Gastrocnemius medialis (tissue), 4 donors: ENCODE data around the gene ZNF697.

Experiments used
- POLR2A ChIP-seq, 2 donors: fragments of 450-650 bp; IDR thresholded peaks; one replicate each; pipeline ENCODE4 v1.6.1; 2017; ENCODE audit warnings: antibody characterized with exemption in 2 of 2, mild to moderate bottlenecking in 2 of 2, moderate library complexity in 2 of 2
- TF ChIP-seq, protein P1 (sequence below), 5 experiments: fragments of 450-650 bp in 3 of 5; fragments of 200-600 bp in 2 of 5; sonication (generic) in 2 of 5; IDR thresholded peaks in 4 of 5; conservative IDR thresholded peaks in 1 of 5; 1 replicate in 4 of 5; 2 replicates in 1 of 5; pipeline ENCODE4 v1.5.1; 2016 to 2019; ENCODE audit warnings: antibody characterized with exemption in 5 of 5, mild to moderate bottlenecking in 3 of 5, moderate library complexity in 3 of 5

DNA sequence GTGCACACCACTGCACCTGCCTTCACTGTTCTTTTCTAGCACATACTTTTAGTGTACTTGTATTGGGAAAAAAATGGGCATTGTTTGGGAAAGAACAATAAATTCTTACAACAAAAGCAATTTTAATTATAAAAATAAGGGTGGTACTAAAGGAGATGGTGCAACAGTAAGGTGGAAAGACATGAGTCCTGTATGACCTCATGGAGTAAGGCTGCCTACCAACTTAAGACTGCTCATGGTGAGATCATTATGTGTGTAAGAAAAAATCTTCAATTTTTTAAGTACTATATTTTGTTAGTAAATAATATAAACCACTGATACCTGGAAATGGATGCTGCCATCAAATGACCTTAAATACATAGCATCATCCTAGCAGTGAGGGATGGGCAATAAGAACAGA lies 34.1 kb upstream of the ZNF697 start:
- TF ChIP-seq, protein P1, sequence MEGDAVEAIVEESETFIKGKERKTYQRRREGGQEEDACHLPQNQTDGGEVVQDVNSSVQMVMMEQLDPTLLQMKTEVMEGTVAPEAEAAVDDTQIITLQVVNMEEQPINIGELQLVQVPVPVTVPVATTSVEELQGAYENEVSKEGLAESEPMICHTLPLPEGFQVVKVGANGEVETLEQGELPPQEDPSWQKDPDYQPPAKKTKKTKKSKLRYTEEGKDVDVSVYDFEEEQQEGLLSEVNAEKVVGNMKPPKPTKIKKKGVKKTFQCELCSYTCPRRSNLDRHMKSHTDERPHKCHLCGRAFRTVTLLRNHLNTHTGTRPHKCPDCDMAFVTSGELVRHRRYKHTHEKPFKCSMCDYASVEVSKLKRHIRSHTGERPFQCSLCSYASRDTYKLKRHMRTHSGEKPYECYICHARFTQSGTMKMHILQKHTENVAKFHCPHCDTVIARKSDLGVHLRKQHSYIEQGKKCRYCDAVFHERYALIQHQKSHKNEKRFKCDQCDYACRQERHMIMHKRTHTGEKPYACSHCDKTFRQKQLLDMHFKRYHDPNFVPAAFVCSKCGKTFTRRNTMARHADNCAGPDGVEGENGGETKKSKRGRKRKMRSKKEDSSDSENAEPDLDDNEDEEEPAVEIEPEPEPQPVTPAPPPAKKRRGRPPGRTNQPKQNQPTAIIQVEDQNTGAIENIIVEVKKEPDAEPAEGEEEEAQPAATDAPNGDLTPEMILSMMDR (IDR thresholded peaks at IDR 0.05 in 4 of 5, conservative IDR thresholded peaks at IDR 0.05 in 1 of 5), result no peak
- TF ChIP-seq POLR2A (IDR thresholded peaks at IDR 0.05), result no peak
